WTC11 (cell line): Measurements from ENCODE around the gene MARVELD3.

Source experiments
- JAZF1 ChIP-seq: fragments of 250-450 bp; sonication (Bioruptor Pico); IDR thresholded peaks from 2 replicates; pipeline ENCODE4 v1.9.0; 2021; ENCODE audit warnings: moderate library complexity, mild to moderate bottlenecking, inconsistent platforms
- TF ChIP-seq, protein P1 (sequence below): fragments of 200-600 bp; IDR thresholded peaks from 2 replicates; pipeline ENCODE4 v1.8.0; 2022; ENCODE audit warnings: antibody characterized with exemption

GRCh38 chr16:71674229-71674628 lies 48.2 kb downstream of the MARVELD3 start:
- TF ChIP-seq, protein P1, sequence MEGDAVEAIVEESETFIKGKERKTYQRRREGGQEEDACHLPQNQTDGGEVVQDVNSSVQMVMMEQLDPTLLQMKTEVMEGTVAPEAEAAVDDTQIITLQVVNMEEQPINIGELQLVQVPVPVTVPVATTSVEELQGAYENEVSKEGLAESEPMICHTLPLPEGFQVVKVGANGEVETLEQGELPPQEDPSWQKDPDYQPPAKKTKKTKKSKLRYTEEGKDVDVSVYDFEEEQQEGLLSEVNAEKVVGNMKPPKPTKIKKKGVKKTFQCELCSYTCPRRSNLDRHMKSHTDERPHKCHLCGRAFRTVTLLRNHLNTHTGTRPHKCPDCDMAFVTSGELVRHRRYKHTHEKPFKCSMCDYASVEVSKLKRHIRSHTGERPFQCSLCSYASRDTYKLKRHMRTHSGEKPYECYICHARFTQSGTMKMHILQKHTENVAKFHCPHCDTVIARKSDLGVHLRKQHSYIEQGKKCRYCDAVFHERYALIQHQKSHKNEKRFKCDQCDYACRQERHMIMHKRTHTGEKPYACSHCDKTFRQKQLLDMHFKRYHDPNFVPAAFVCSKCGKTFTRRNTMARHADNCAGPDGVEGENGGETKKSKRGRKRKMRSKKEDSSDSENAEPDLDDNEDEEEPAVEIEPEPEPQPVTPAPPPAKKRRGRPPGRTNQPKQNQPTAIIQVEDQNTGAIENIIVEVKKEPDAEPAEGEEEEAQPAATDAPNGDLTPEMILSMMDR = no peak
- no peak for TF ChIP-seq JAZF1
